NOMO-1 treated with DMSO at 0.1 percent for 48 hours (cell line): ENCODE results near the gene DCDC2C.

ENCODE experiments used
- DNase-seq: peaks from one replicate; lab custom pipeline; 2025; ENCODE audit not compliant: unreplicated experiment; lab: John Stamatoyannopoulos, UW

The DCDC2C gene

DNA sequence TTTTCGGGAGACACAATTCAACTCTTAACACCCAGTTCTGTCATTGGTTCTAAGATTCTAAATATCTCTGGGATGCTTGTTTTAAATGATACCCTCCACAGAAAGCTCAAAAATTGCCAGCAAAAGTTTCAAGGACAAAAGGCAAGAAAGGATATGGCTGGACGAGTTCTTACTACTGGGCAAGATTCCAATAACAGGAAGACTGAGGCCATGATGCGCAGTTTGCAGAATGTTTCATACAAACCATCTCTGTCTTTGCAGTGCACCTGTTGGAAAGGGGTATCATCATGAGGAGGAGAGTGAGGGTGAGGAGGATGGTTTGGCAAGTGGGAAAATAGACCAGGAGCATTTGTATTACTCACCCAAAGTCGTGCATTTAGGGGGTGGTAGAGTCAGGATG, 172.8 kb downstream of the DCDC2C start:
- no peak for DNase-seq

DNA sequence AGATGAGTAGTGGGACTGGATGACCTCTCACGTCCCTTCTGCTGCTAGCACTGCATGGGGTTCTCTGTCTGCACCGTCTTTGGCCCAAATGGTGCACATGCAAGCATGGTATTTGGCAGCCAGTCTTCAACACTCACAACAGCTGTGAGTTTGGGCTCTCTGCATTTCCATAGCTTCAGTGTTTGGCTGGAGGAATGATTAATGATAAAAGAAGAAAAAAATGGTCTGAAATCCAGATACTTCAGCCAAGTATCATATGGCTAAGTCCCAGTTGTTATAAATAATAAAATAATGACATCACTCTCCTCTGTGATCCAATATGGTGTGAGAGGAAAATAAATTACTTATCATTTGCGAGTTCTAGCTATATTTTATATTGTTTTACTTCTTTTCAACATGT, 173.3 kb downstream of the DCDC2C start:
- no peak for DNase-seq

DNA sequence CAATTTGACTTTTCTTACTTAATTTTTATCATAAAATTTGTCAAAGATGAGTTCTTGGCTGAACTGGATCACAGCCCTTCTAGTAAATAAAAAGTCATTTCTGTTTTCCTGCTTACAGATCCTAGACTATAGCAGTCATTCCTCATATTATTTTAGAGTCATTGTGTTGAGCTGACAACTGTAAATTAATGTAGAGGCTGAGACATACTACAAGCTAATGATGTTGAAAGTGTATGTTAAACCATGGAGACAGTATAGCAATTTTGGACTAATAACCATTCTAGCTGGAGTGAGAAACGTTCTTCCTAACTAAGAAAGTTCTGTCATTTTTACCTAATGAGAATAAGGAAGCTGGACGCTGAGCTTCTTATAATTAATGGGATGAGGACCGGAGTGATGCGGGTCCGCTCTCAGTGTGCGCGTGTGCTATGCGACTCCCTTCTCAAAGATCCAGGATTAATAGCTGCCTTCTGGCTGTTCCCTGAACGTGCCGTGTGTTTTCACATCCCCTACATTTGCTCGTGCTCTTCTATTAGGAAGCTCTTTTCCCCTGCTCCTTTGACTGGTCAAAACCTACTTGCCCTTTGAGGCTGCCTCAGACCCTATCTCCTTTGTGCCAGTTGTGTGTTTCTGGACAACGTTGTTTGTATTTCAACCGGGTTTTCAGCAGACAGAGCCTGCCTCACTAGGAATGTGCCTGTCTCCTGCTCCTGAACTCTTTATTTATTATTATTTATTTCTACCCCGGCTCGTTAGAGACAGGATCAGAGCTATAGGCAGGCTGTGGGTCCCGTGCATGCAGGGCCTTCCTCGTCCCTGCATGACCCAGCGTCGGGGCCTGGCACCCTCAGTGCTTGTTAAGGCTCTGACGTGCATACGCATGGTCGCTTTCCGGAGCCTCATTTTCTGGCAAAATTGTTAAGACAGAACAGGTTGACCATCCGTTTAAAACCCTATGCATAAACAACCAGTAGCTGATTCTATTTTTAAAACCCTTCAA, 182.6 kb downstream of the DCDC2C start:
- no peak for DNase-seq

- DNase-seq = no peak
Observed at GRCh38 chr2:3895021-3895420, 191.6 kb downstream of the DCDC2C start.
